ENCODE results near the gene EXOG.

Gene EXOG

GRCh38 chr3:38573556-38573955 lies 77.4 kb downstream of the EXOG start:
- H3K27me3 Mint-ChIP-seq (ENCODE audit: low read depth, poor library complexity): peaks cover 22% of the 10 kb centered on the region
- no peak overlapping the region for H3K27ac Mint-ChIP-seq
- peaks cover 8% of the 10 kb centered on the region for H3K9me3 Mint-ChIP-seq
- no peak for DNase-seq
- no peak for TF ChIP-seq CTCF (IDR thresholded peaks at IDR 0.05)
- H3K36me3 Mint-ChIP-seq (ENCODE audit: low read depth): no peaks in the 10 kb centered on the region
- H3K4me3 Mint-ChIP-seq: no peak overlapping the region
- H3K4me1 Mint-ChIP-seq: no peaks in the 10 kb centered on the region

- Mint-ChIP-seq H3K27me3 (ENCODE audit: low read depth, poor library complexity) (peaks cover 26% of the 10 kb centered on the region), H3K36me3 (ENCODE audit: low read depth) (no peaks in the 10 kb centered on the region), H3K4me1 (peaks cover 7% of the 10 kb centered on the region), H3K4me3 (no peak overlapping the region), H3K9me3 (peaks cover 8% of the 10 kb centered on the region), H3K27ac (no peak overlapping the region)
- no peak for TF ChIP-seq CTCF (IDR thresholded peaks at IDR 0.05)
- no peak for DNase-seq
Measured at GRCh38 chr3:38574411-38575278, 78.5 kb downstream of the EXOG start.

- Mint-ChIP-seq H3K4me1 (peaks cover 14% of the 10 kb centered on the region), H3K4me3 (no peak overlapping the region)
Measured at GRCh38 chr3:38575279-38575843, 79.2 kb downstream of the EXOG start.

More at GRCh38 chr3:38575279-38575843, 79.2 kb downstream of the EXOG start:
- TF ChIP-seq CTCF (IDR thresholded peaks at IDR 0.05): no peak
- Mint-ChIP-seq H3K36me3 (ENCODE audit: low read depth) (no peaks in the 10 kb centered on the region), H3K9me3 (peaks cover 8% of the 10 kb centered on the region), H3K27me3 (ENCODE audit: low read depth, poor library complexity) (peaks cover 26% of the 10 kb centered on the region), H3K27ac (peak overlapping the region; percentile 95)
- DNase-seq: no peak
